IMR-90 (cell line): ENCODE measurements around the gene TGM4. TPM values are rescaled to one million over a fixed set of nuclear protein-coding genes. Genes with fewer than 3 reads are reported as not detected.

Experiments used
- ATAC-seq: fragments of 200-7000 bp; cut with Tn5 transposase; 2 replicates; pipeline ENCODE4 v1.9.1; 2020; ENCODE audit warnings: low read depth, mild to moderate bottlenecking, moderate library complexity
- BruUV-seq: library from RNA; stranded (reverse); fragments of 400-500 nt; replicated peaks from 2 replicates; lab custom pipeline; 2021; lab: Mats Ljungman, UMichigan
- CTCF ChIA-PET: fragments of 300-600 bp; formaldehyde crosslinking; extraction: SDS; loops from one replicate; lab custom pipeline; 2021; ENCODE audit warnings: antibody characterized with exemption; lab: Yijun Ruan, JAX
- POLR2A ChIA-PET: fragments of 300-600 bp; sonication (Branson Sonifier 250); formaldehyde crosslinking; loops from one replicate; lab custom pipeline; 2022; ENCODE audit warnings: antibody characterized with exemption; ENCODE audit not compliant: unreplicated experiment; lab: Charles Lee
- DNase-seq: peaks from one replicate; pipeline ENCODE4 v3.0.0; 2013
- H2AFZ ChIP-seq: replicated peaks from 2 replicates; pipeline ENCODE3; 2013; ENCODE audit warnings: low read length, mild to moderate bottlenecking; ENCODE audit not compliant: poor library complexity
- H2AK5ac ChIP-seq: 2 replicates; pipeline ENCODE4 v1.6.1; 2013; ENCODE audit warnings: low read depth, low read length, inconsistent platforms
- H2AK9ac ChIP-seq: replicated peaks from 2 replicates; pipeline ENCODE3; 2013; ENCODE audit warnings: mild to moderate bottlenecking, low read depth, low read length, moderate library complexity; ENCODE audit not compliant: poor library complexity
- H2BK120ac ChIP-seq: 2 replicates; pipeline ENCODE4 v1.6.1; 2013; ENCODE audit warnings: low read depth, low read length, inconsistent platforms
- H2BK15ac ChIP-seq: 3 replicates; pipeline ENCODE4 v1.6.1; 2013; ENCODE audit warnings: low read depth, low read length, inconsistent platforms
- H2BK20ac ChIP-seq: 2 replicates; pipeline ENCODE4 v1.6.1; 2013; ENCODE audit warnings: low read depth, mild to moderate bottlenecking, inconsistent platforms, low read length, moderate library complexity
- H2BK5ac ChIP-seq: 2 replicates; pipeline ENCODE4 v1.6.1; 2013; ENCODE audit warnings: mild to moderate bottlenecking, low read depth, low read length, inconsistent platforms; ENCODE audit not compliant: poor library complexity, severe bottlenecking
- H3K14ac ChIP-seq: replicated peaks from 2 replicates; pipeline ENCODE4 v1.6.1; 2013; ENCODE audit warnings: low read depth, low read length, inconsistent platforms
- H3K18ac ChIP-seq: 2 replicates; pipeline ENCODE4 v1.6.1; 2013; ENCODE audit warnings: low read depth, low read length, control low read depth
- H3K23ac ChIP-seq: 2 replicates; pipeline ENCODE4 v1.6.1; 2013; ENCODE audit warnings: low read depth, low read length, inconsistent platforms
- H3K27ac ChIP-seq: 2 replicates; pipeline ENCODE4 v1.5.1; 2013; ENCODE audit warnings: mild to moderate bottlenecking, control low read depth, low read length; ENCODE audit not compliant: insufficient read depth
- H3K27me3 ChIP-seq: 2 replicates; pipeline ENCODE4 v1.6.1; 2013; ENCODE audit warnings: low read length; ENCODE audit not compliant: control insufficient read depth, insufficient read depth
- H3K36me3 ChIP-seq: 2 replicates; pipeline ENCODE4 v1.6.1; 2013; ENCODE audit warnings: low read length, mixed read lengths; ENCODE audit not compliant: control insufficient read depth, insufficient read depth
- H3K4ac ChIP-seq: 2 replicates; pipeline ENCODE4 v1.6.1; 2013; ENCODE audit warnings: low read depth, low read length, inconsistent platforms
- H3K4me1 ChIP-seq: 2 replicates; pipeline ENCODE4 v1.6.1; 2013; ENCODE audit warnings: low read length, mixed read lengths; ENCODE audit not compliant: control insufficient read depth, insufficient read depth
- H3K4me2 ChIP-seq: 2 replicates; pipeline ENCODE4 v1.6.1; 2013; ENCODE audit warnings: low read depth, mild to moderate bottlenecking, control low read depth, low read length, moderate library complexity
- H3K4me3 ChIP-seq: 2 replicates; pipeline ENCODE4 v1.5.1; 2013; ENCODE audit warnings: low read depth, mild to moderate bottlenecking, control low read depth, low read length, moderate library complexity; ENCODE audit not compliant: insufficient read depth
- H3K56ac ChIP-seq: 2 replicates; pipeline ENCODE4 v1.6.1; 2013; ENCODE audit warnings: low read length, inconsistent platforms; ENCODE audit not compliant: insufficient read depth; ENCODE audit errors: extremely low read depth
- H3K79me1 ChIP-seq, 2 experiments: 2 replicates each; pipeline ENCODE4 v1.6.1; 2013; ENCODE audit warnings: low read length in 2 of 2, inconsistent platforms in 1 of 2, low read depth in 1 of 2
- H3K9ac ChIP-seq: 2 replicates; pipeline ENCODE4 v1.6.1; 2013; ENCODE audit warnings: low read depth, low read length, control low read depth
- H3K9me1 ChIP-seq: 2 replicates; pipeline ENCODE4 v1.6.1; 2013; ENCODE audit warnings: low read length, inconsistent platforms; ENCODE audit not compliant: insufficient read depth
- H3K9me3 ChIP-seq: 2 replicates; pipeline ENCODE4 v1.6.1; 2013; ENCODE audit warnings: low read length; ENCODE audit not compliant: control insufficient read depth, insufficient read depth
- H4K20me1 ChIP-seq: 2 replicates; pipeline ENCODE4 v1.6.1; 2013; ENCODE audit warnings: low read length, inconsistent platforms; ENCODE audit not compliant: insufficient read depth
- H4K5ac ChIP-seq: 2 replicates; pipeline ENCODE4 v1.6.1; 2013; ENCODE audit warnings: mild to moderate bottlenecking, low read depth, low read length, control low read depth
- H4K8ac ChIP-seq, 2 experiments: 2 replicates each; pipeline ENCODE4 v1.6.1; 2013; ENCODE audit warnings: low read depth in 2 of 2, low read length in 2 of 2, control low read depth in 1 of 2, inconsistent platforms in 1 of 2
- H4K91ac ChIP-seq: 2 replicates; pipeline ENCODE4 v1.6.1; 2013; ENCODE audit warnings: low read depth, low read length, inconsistent platforms; ENCODE audit not compliant: insufficient read depth
- BHLHE40 ChIP-seq: fragments of 150-350 bp; IDR thresholded peaks from 2 replicates; pipeline ENCODE4 v1.6.1; 2016; ENCODE audit warnings: mild to moderate bottlenecking, low read depth, low read length
- CEBPB ChIP-seq: IDR thresholded peaks from 2 replicates; pipeline ENCODE4 v1.6.1; 2012; ENCODE audit warnings: low read depth, low read length, improper control_type of control experiment
- CHD1 ChIP-seq: IDR thresholded peaks from 2 replicates; pipeline ENCODE4 v1.6.1; 2012; ENCODE audit warnings: low read depth, low read length, improper control_type of control experiment
- CTCF ChIP-seq: conservative IDR thresholded peaks from 2 replicates; pipeline ENCODE4 v1.5.1; 2012; ENCODE audit warnings: mild to moderate bottlenecking, low read depth, low read length, improper control_type of control experiment
- FOS ChIP-seq: fragments of 150-350 bp; IDR thresholded peaks from 2 replicates; pipeline ENCODE4 v1.6.1; 2016; ENCODE audit warnings: low read depth, low read length
- MAFK ChIP-seq: IDR thresholded peaks from 2 replicates; pipeline ENCODE4 v1.6.1; 2012; ENCODE audit warnings: low read depth, low read length, improper control_type of control experiment
- MAZ ChIP-seq: IDR thresholded peaks from 2 replicates; pipeline ENCODE4 v1.6.1; 2012; ENCODE audit warnings: low read depth, mild to moderate bottlenecking, low read length, improper control_type of control experiment, moderate library complexity, borderline replicate concordance
- MXI1 ChIP-seq: IDR thresholded peaks from 2 replicates; pipeline ENCODE4 v1.6.1; 2012; ENCODE audit warnings: low read depth, mild to moderate bottlenecking, low read length, moderate library complexity, borderline replicate concordance
- POLR2A ChIP-seq: IDR thresholded peaks from 2 replicates; pipeline ENCODE4 v1.6.1; 2012; ENCODE audit warnings: mild to moderate bottlenecking, low read depth, low read length
- RFX5 ChIP-seq: IDR thresholded peaks from 2 replicates; pipeline ENCODE4 v1.8.0; 2012; ENCODE audit warnings: low read depth, mild to moderate bottlenecking, low read length, moderate library complexity
- SMC3 ChIP-seq: fragments of 150-350 bp; IDR thresholded peaks from 2 replicates; pipeline ENCODE4 v1.6.1; 2016; ENCODE audit warnings: low read depth, mild to moderate bottlenecking, antibody characterized with exemption, low read length, moderate library complexity
- WGBS, 2 experiments: methylation state at CpG; one replicate each; pipeline versions ENCODE4 v1.1.5 to v1.1.7; 2013; ENCODE audit warnings: missing lambda C conversion rate in 2 of 2; ENCODE audit not compliant: insufficient read length in 1 of 2; ENCODE audit errors: extremely low coverage in 2 of 2; 5-methylcytosine and 5-hydroxymethylcytosine counted together
- dilution Hi-C: fragments of 300-500 bp; cut with HindIII; formaldehyde crosslinking; loops from one replicate; pipeline ENCODE4 v1.14.3; 2018; ENCODE audit warnings: low sequenced_read_pairs; ENCODE audit not compliant: unreplicated experiment
- in situ Hi-C: fragments of 300-500 bp; cut with MboI; formaldehyde crosslinking; loops from 3 replicates; pipeline ENCODE4 v1.14.3; 2019; ENCODE audit warnings: low sequenced_read_pairs, inconsistent platforms, mixed read lengths
- intact Hi-C: fragments of 100-400 bp; cut with micrococcal nuclease; formaldehyde crosslinking; loops from 2 replicates; pipeline ENCODE4 v1.10.0; 2022
- polyA plus RNA-seq, 3 experiments: library from polyadenylated mRNA; depleted of rRNA; stranded (reverse); fragments of >200 nt; gene quantifications; 2 replicates each; pipeline ENCODE4 v1.2.3, GENCODE V29; 2012; ENCODE audit warnings: low replicate concordance in 1 of 3
- total RNA-seq: library from RNA; depleted of rRNA; stranded (reverse); fragments of >200 nt; gene quantifications from 2 replicates; pipeline ENCODE4 v1.2.3, GENCODE V29; 2012
- TF ChIP-seq, protein P1 (sequence below): fragments of 150-350 bp; IDR thresholded peaks from 2 replicates; pipeline ENCODE4 v1.6.1; 2016; ENCODE audit warnings: low read depth, mild to moderate bottlenecking, low read length, moderate library complexity, borderline replicate concordance

Gene TGM4
- total and polyA plus RNA-seq, 2 of the 4 experiments (the other 2 are of a cell fraction): under 0.01 to 0.10 TPM

GRCh38 chr3:44923632-44924456 is 49.4 kb downstream of the TGM4 start:
- Histone ChIP-seq H2BK15ac (no peak overlapping the region), H4K91ac (no peak overlapping the region), H3K27ac (no peak overlapping the region), H3K18ac (no peak overlapping the region), H4K20me1 (no peaks in the 10 kb centered on the region), H3K4ac (no peak overlapping the region), H3K9ac (no peak overlapping the region), H3K4me1 (peaks cover 2% of the 10 kb centered on the region; the same call in 1 of the 2 replicates), H3K14ac (no peak overlapping the region), H3K36me3 (peaks cover 30% of the 10 kb centered on the region), H2BK5ac (no peak overlapping the region), H3K79me1 (no peaks in the 10 kb centered on the region), H3K4me2 (no peak overlapping the region), H3K9me3 (no peaks in the 10 kb centered on the region), H2AK9ac (no peak overlapping the region), H2AFZ (no peak overlapping the region), H4K8ac (no peak overlapping the region), H3K4me3 (no peak overlapping the region), H2BK120ac (no peak overlapping the region), H2AK5ac (no peak overlapping the region), H4K5ac (no peak overlapping the region), H3K23ac (no peak overlapping the region), H3K56ac (no peak overlapping the region), H2BK20ac (no peak overlapping the region), H3K27me3 (no peaks in the 10 kb centered on the region), H3K9me1 (no peaks in the 10 kb centered on the region; the same call in 1 of the 2 replicates)
- ChIA-PET POLR2A (no interaction called here), CTCF (interaction anchor here (0.9 kb wide), 1 partner anchor 9 kb away, joined by 4 read pairs; no protein-coding TSS in a partner anchor)
- WGBS, 2 experiments: 83% methylated on average over 1 of the region's 3 CpGs; no CpG with 5 or more reads in 1 of the 2 experiments
- BruUV-seq: no TSS peak
- ATAC-seq (peak; percentile 89), DNase-seq (peak; percentile 56)
- TF ChIP-seq POLR2A (no peak), MAZ (no peak), CTCF (no peak), CHD1 (no peak), MAFK (no peak), FOS (no peak), MXI1 (no peak), SMC3 (no peak), BHLHE40 (no peak), RFX5 (no peak), CEBPB (no peak)
- TF ChIP-seq, protein P1, sequence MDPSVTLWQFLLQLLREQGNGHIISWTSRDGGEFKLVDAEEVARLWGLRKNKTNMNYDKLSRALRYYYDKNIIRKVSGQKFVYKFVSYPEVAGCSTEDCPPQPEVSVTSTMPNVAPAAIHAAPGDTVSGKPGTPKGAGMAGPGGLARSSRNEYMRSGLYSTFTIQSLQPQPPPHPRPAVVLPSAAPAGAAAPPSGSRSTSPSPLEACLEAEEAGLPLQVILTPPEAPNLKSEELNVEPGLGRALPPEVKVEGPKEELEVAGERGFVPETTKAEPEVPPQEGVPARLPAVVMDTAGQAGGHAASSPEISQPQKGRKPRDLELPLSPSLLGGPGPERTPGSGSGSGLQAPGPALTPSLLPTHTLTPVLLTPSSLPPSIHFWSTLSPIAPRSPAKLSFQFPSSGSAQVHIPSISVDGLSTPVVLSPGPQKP: no peak
- dilution Hi-C loops (no loop called here), in situ Hi-C loops (no loop called here), intact Hi-C loops (no loop called here)
